ENCODE results near the gene GBF1.
A peak's percentile ranks its signal among the peaks of the same experiment; 100 is the strongest.

GBF1 gene

GRCh38 chr10:102310361-102311024, 65.2 kb downstream of the GBF1 start:
- H3K27me3 ChIP-seq (replicated peaks) = no peaks in the 10 kb centered on the region
- TF ChIP-seq, protein P1, sequence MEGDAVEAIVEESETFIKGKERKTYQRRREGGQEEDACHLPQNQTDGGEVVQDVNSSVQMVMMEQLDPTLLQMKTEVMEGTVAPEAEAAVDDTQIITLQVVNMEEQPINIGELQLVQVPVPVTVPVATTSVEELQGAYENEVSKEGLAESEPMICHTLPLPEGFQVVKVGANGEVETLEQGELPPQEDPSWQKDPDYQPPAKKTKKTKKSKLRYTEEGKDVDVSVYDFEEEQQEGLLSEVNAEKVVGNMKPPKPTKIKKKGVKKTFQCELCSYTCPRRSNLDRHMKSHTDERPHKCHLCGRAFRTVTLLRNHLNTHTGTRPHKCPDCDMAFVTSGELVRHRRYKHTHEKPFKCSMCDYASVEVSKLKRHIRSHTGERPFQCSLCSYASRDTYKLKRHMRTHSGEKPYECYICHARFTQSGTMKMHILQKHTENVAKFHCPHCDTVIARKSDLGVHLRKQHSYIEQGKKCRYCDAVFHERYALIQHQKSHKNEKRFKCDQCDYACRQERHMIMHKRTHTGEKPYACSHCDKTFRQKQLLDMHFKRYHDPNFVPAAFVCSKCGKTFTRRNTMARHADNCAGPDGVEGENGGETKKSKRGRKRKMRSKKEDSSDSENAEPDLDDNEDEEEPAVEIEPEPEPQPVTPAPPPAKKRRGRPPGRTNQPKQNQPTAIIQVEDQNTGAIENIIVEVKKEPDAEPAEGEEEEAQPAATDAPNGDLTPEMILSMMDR (IDR thresholded peaks at IDR 0.05; ENCODE audit: low read depth, low read length, missing control alignments) = no peak
- in situ Hi-C loops (cut with HindIII; ENCODE audit: low pct_ligation_motif_present, low sequenced_read_pairs) = no loop called here
- H3K27ac ChIP-seq = peak overlapping the region; percentile 31
- H3K36me3 ChIP-seq (replicated peaks) = no peaks in the 10 kb centered on the region
- no peak overlapping the region for H3K4me3 ChIP-seq (ENCODE audit: low read depth, low read length)
- peak; percentile 67 for DNase-seq

DNA sequence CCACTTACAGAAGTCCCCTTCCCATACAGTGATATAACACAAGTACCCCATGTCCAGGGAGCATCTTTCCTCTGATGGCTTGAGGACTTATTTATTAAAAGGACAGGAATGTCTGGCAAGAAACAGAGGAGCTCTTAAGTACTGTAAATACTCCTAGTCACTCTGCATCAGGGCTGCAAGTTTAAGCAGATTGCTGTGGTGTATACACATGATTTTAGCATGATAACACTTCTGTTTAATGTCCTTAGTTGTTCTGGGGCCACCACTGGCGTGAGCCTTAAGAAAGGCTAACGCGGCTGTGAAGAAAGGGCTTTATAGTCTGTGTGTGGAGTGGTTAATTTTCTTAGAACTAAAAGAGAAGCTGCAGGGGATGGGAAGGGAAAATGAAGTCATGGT, 65.7 kb downstream of the GBF1 start:
- no peak overlapping the region for H3K4me3 ChIP-seq (ENCODE audit: low read depth, low read length)
- no peaks in the 10 kb centered on the region for H3K36me3 ChIP-seq (replicated peaks)
- DNase-seq = no peak
- TF ChIP-seq, protein P1 (IDR thresholded peaks at IDR 0.05; ENCODE audit: low read depth, low read length, missing control alignments) = no peak
- no peaks in the 10 kb centered on the region for H3K27me3 ChIP-seq (replicated peaks)
- H3K27ac ChIP-seq = peak overlapping the region; percentile 31
- in situ Hi-C loops (cut with HindIII; ENCODE audit: low pct_ligation_motif_present, low sequenced_read_pairs) = no loop called here

DNA sequence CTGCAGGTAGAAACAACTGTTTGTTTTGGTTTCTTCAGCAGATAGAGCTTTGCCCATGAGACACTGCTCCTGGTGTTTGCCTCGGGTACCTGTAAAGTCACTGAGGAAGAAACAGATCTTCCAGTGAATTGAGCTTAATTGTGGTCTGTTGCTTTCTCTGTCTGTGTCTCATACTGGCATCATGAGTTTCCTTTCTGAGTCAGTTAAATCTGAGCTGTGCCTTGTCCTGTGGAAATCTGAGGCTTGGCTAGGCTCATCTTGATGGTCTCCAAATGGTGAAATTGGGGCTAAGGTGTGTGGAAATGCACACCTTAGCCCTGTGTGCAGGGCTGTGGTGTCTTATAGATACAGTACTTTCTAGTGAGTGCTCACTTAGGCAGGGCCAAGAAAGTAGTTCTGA, 67.4 kb downstream of the GBF1 start:
- Histone ChIP-seq H3K27me3 (replicated peaks) (no peaks in the 10 kb centered on the region), H3K4me3 (ENCODE audit: low read depth, low read length) (no peak overlapping the region), H3K36me3 (replicated peaks) (no peaks in the 10 kb centered on the region), H3K27ac (no peak overlapping the region)
- in situ Hi-C loops (cut with HindIII; ENCODE audit: low pct_ligation_motif_present, low sequenced_read_pairs) = no loop called here
- TF ChIP-seq, protein P1 (IDR thresholded peaks at IDR 0.05; ENCODE audit: low read depth, low read length, missing control alignments) = no peak
- DNase-seq = peak; percentile 22

DNA sequence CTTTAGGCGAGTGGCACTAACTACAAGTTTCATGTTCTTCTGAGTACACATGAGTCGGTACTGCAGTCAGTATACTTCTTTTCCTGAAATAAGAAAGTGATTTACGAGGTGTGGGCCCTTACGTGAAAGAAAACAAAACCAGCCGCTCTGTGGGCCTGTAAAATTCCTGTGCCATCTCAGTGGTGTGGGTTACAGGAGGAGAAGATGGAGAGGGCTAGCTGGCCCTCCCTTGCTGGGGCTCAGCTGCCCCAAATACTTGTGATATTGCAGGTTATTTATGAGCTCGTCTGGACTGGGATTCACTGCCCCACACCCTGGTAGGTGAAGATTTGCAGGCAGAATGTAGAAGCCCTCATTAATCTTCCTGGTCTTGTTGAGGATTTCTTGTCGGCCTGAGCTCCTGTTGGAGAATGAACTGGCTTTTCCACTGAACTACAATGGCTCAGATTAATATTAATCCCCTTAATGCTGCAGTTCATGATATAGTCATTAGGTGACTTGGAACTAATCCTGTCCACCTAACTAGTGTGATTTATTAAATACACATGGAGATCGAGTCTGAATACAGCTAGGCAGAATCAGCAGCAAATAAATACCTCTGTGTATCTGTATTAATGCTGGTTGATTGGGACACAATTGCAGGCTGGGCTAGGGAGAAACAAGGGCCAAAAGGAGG, 68.0 kb downstream of the GBF1 start:
- TF ChIP-seq, protein P1 (IDR thresholded peaks at IDR 0.05; ENCODE audit: low read depth, low read length, missing control alignments) = no peak
- in situ Hi-C loops (cut with HindIII; ENCODE audit: low pct_ligation_motif_present, low sequenced_read_pairs) = no loop called here
- H3K27ac ChIP-seq = no peak overlapping the region

DNA sequence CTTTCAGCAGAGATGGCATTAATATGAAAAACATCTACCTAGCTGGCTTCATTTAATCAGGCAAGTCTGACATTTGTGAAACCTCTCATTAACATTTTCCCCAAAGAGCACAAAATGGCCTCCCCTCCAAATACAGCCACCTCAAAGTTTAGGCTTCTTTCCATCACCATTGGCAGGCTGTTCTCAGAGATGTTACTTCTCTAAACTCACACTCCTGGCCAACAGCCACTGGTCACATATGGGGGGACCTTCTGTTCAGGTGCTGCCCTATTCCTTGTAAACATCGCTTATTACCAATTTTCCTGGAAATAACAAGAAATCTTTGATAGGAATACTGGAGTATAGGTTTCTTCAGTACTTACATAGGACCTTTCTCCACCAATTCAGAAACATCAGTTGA, 69.5 kb downstream of the GBF1 start:
- no peak overlapping the region for H3K4me3 ChIP-seq (ENCODE audit: low read depth, low read length)
- in situ Hi-C loops (cut with HindIII; ENCODE audit: low pct_ligation_motif_present, low sequenced_read_pairs) = no loop called here
- H3K27ac ChIP-seq = no peak overlapping the region
- no peaks in the 10 kb centered on the region for H3K36me3 ChIP-seq (replicated peaks)
- DNase-seq = no peak
- H3K27me3 ChIP-seq (replicated peaks) = no peaks in the 10 kb centered on the region
- TF ChIP-seq, protein P1 (IDR thresholded peaks at IDR 0.05; ENCODE audit: low read depth, low read length, missing control alignments) = no peak

More for the DNA sequence above, 68.0 kb downstream of the GBF1 start:
- Histone ChIP-seq H3K27me3 (replicated peaks) (no peaks in the 10 kb centered on the region), H3K36me3 (replicated peaks) (no peaks in the 10 kb centered on the region), H3K4me3 (ENCODE audit: low read depth, low read length) (no peak overlapping the region)
- no peak for DNase-seq
